GM21447 (cell line): Measurements from ENCODE around the gene UBR4.

Experiments used
- ATAC-seq: cut with Tn5 transposase; IDR thresholded peaks from one replicate; pipeline ENCODE4 v1.9.1; 2021; ENCODE audit not compliant: unreplicated experiment

The UBR4 gene

DNA sequence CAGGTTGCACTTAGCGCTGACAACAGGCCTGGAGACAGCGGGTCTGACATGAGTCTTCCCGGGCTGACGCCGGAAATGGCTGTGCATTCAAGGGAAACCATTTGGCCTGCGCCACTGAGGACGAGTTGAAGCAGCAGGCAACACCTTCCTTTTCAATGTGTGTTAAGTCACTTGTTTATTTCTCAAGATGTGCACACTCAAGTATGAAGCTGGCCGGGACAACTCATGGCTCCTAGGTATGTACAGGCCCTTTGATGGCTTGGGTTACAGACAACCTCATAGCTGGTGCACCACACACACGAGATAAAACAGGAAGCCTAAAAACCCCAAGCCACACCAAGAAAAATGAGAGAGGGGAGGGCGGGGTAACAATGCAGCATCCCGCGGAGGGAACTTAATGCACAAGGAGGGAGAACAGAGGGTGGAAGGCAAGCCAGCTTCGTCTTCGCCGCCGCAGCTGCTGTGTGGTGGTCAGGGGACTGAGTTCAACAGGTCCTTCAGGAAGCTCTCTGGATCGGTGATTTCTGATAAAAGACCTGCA, 135.6 kb downstream of the UBR4 start:
- no peak for ATAC-seq

- no peak for ATAC-seq
Observed at GRCh38 chr1:19073311-19074186, 136.5 kb downstream of the UBR4 start.

DNA sequence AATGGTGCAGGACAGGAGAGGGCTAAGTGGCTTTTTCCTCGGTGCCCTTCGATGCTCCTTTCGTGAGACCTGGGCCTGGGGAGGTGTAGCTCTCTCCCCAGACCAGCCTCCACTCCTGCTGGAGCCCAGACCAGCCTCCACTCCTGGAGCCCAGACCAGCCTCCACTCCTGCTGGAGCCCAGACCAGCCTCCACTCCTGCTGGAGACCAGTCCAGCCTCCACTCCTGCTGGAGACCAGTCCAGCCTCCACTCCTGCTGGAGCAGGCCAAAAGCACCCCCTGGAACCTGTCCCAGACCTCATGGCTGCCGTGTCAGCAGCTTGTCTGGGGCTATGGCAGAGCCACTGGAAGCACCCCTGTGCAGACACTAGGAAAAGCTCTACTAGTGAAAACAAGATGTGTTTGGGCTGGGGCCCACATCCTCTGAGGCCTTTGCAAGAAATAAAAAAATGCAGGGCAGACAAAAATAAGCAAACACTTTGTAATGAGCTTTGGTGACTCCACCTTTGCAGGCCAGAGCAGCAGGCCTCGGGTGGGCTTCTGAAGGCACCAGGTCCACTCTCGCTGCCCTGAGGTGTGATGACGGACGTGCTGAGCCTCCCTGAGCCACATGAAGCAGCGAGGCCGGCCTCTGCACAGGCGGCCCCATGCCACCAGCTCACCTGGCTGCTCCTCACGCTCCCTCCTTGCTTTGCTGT, 137.6 kb downstream of the UBR4 start:
- no peak for ATAC-seq

GRCh38 chr1:19071674-19072281, 138.3 kb downstream of the UBR4 start:
- ATAC-seq, result no peak

DNA sequence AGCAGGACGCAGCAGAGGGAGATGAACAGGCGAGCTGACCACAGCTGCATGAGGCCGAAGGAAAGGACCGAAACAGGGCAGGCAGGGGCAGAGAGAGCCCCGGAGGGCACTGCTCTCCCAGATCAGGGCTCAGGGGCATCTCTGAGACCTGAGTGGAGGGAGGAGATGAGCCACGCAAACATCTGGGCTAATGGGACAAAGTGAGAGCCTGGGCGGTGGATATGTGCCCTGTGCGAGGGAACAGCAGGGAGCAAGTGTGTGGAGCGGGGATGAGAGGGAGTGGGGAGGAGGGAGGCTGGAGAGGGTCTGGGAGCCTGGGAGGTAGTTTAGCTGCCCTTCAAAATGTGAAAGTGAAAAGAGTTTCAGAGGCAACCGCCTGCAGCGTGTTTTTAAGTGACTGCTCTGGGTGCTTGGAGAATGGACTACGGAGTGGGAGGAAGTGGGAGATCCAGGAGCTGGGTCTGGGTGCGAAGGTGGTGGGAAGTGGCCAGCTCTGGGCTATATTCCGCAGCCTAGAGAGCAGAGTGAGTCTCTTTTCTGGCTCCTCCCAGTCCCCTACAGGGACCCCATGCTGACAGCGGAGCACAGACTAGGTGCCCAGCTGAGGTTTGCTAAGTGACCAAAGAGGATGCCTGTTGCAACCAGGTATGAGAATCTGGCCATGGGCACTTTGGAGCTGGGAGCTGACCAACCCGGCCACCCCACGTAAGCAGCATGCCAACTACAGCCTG, 139.0 kb downstream of the UBR4 start:
- no peak for ATAC-seq

DNA sequence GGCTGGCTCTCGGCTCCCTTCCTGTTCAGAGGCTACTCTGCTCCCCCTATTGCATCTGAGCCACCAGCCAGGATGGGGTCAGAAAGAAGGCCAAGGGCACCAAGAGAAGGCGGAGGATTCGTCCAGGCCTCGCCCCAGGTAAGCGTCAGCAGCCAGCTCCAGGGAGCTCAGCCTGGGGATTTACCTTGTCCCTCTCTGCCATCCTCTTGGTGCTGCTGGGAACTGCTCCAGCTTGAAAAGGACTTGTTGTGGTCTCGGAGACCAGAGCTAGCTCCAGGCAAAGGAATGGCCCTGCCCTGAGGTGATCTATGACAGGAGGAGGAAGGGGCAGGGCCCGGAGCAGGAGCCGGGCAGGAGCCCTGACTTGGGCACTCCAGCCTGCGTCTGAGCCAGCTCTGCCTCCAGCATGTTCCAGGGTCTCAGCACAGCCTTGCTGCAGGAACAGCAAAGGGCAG, 139.8 kb downstream of the UBR4 start:
- no peak for ATAC-seq

GRCh38 chr1:19068639-19069276, 141.3 kb downstream of the UBR4 start:
- no peak for ATAC-seq

DNA sequence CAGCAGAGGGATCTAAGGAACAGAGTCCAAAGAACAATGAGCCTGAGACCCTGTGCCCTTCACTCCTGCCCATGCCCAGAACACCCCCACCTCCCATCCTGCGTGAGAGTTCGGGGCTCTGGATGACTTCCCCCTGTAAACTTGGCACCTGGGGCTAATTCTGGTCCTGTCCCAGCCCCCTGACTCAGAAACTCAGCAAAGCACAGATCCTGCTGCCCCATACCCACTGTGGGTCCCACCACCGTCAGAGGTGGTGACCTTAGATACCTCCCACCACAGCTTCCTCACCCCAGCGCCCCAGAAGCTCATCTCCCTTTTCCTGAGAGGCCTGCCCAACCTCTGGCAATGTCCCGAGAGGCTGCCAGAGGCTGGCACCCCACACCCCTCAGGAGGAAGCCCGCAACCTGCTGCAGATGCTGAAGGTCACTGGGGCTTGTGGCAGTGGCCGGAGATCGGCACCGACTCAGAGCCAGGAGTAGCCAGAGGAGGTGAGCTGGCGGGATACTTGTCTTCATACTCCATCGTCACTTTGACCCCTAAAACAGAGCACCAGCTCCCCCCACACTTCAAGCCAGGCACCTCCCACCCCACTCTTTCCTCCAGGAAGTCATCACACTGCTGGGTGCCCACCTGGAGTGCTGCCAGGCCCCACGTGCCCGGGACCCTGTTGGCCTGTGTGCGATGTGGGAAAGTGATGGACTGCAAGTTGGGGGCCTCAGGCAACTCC, 142.0 kb downstream of the UBR4 start:
- ATAC-seq, result no peak

GRCh38 chr1:19067182-19067911, 142.7 kb downstream of the UBR4 start:
- ATAC-seq, result no peak

GRCh38 chr1:19066874-19067181, 143.2 kb downstream of the UBR4 start:
- ATAC-seq, result no peak

- ATAC-seq, result no peak
Observed at GRCh38 chr1:19066248-19066873, 143.7 kb downstream of the UBR4 start.

DNA sequence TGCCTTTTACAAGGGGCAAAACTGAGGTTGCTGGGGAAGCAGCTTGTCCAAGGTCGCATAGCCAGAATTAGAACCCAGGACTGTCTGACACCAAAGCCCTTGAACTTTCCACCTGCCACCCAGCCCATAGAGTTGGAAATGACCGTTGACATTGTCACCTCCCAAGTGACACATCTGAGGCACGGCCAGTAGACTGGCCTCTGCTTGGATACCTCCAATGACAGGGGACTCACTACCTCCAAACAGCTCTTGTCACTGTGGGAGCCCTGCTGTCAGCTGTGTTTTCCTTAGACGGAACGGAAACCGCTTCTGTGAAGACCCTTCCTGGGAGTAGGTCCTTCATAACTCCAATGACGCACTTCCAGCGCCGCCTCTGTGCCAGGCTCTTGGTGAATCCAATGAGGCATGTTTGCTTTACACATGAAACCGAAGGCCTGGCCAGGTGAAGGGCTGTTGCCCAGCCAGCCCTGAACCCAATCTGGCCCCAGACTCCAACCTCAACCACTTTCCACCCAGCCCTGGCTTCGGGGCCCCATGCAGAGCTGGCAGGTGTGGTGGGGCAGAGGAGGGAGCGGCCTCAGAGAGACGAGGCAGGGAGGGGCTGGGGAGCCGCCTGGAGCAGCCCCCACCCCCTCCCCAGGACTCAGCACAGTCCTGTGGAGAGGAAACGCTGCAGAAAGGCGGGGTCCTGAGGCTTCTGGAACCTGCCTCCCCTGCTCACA, 144.4 kb downstream of the UBR4 start:
- no peak for ATAC-seq

GRCh38 chr1:19064906-19065450, 145.1 kb downstream of the UBR4 start:
- ATAC-seq, result no peak

- ATAC-seq, result no peak
Observed at GRCh38 chr1:19063122-19063521, 146.9 kb downstream of the UBR4 start.

- no peak for ATAC-seq
Observed at GRCh38 chr1:19062258-19063029, 147.6 kb downstream of the UBR4 start.

DNA sequence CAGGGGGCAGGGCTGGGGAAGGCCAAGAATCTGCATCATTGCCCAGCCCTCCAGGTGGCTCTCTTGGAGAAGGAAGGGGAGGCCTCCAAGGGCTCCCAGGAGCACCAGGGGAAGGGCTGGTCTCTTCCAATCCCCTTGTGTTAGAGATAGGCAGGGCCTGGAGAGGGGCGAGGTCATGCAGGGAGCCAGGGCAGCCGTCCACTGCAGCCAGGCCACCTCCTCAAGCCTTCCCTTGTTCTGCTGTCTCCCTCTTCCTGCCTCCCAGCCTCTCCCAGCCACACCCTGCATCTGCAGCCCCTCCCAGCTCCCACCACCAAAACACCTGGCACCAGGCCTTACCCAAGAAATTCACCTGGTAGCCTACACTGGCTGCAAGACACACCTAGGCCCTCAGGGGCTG, 148.3 kb downstream of the UBR4 start:
- ATAC-seq, result no peak

- no peak for ATAC-seq
Observed at GRCh38 chr1:19061343-19061742, 148.7 kb downstream of the UBR4 start.
